Activated B cell treated with CpG ODN at 0.5 μM for 24 hours (primary cell): ENCODE results near the gene SPAG6. TPM values are rescaled to one million over a fixed set of nuclear protein-coding genes. Genes with fewer than 3 reads are reported as not detected.

ENCODE experiments used
- ATAC-seq: fragments of 200-7000 bp; cut with Tn5 transposase; one replicate; pipeline ENCODE4 v1.10.0; 2021; ENCODE audit warnings: low read depth, mild to moderate bottlenecking, moderate library complexity
- CTCF ChIA-PET: fragments of 350-600 bp; sonication (Branson Sonifier 250); formaldehyde crosslinking; loops from one replicate; lab custom pipeline; 2021; ENCODE audit warnings: antibody characterized with exemption; lab: Charles Lee
- POLR2A ChIA-PET: fragments of 350-600 bp; sonication (Branson Sonifier 250); formaldehyde crosslinking; loops from one replicate; lab custom pipeline; 2021; ENCODE audit warnings: antibody characterized with exemption; lab: Charles Lee
- DNase-seq: peaks from one replicate; pipeline ENCODE4 v3.0.0; 2022
- H3K27ac Mint-ChIP-seq: one replicate; pipeline ENCODE4 v1.8.0; 2020; ENCODE audit warnings: mixed read lengths
- H3K27me3 Mint-ChIP-seq: one replicate; pipeline ENCODE4 v1.8.0; 2021; ENCODE audit warnings: mixed read lengths
- H3K36me3 Mint-ChIP-seq: one replicate; pipeline ENCODE4 v1.8.0; 2021; ENCODE audit warnings: low read depth, mixed read lengths
- H3K4me1 Mint-ChIP-seq: one replicate; pipeline ENCODE4 v1.8.0; 2021; ENCODE audit warnings: mixed read lengths
- H3K4me3 Mint-ChIP-seq: one replicate; pipeline ENCODE4 v1.8.0; 2020; ENCODE audit warnings: mild to moderate bottlenecking, mixed read lengths
- H3K9me3 Mint-ChIP-seq: one replicate; pipeline ENCODE4 v1.8.0; 2020; ENCODE audit warnings: mixed read lengths
- CTCF ChIP-seq: fragments of 200-600 bp; IDR thresholded peaks from one replicate; pipeline ENCODE4 v1.8.0; 2022; ENCODE audit warnings: antibody characterized with exemption, mild to moderate bottlenecking
- intact Hi-C: fragments of 100-400 bp; cut with micrococcal nuclease; formaldehyde crosslinking; loops from one replicate; pipeline ENCODE4 v1.15.1; 2024
- total RNA-seq: library from RNA; stranded (reverse); gene quantifications from 2 replicates; pipeline ENCODE4 v1.2.3, GENCODE V29; 2022

SPAG6 gene
- total RNA-seq, 1 donor from 2014 or later: 0.62 TPM

DNA sequence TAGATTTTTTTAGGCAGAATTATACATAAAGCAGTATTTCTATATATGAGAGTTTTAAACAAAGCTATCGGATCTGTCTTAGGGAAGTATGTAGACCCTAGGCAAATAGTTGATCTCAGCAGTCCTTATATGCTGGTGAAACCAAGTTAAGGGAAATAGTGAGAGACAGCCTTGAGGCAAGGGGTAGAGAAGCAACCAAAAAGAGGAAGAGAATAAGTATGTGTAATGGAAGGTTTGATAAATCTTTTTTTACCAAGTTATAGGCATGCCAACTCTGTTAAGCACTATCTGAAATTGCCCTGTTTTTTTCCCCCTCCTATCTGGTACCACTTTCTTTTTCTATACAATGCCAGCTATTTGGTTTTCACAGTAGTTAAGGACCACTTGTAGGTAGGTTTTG lies 19.9 kb downstream of the SPAG6 start:
- POLR2A ChIA-PET: interaction anchor here (0.5 to 0.9 kb wide), 2 partner anchors 24 to 386 kb away, joined by 4 to 10 read pairs; no protein-coding TSS in a partner anchor
- no peaks in the 10 kb centered on the region for H3K36me3 Mint-ChIP-seq
- no peaks in the 10 kb centered on the region for H3K9me3 Mint-ChIP-seq
- DNase-seq (no peak), ATAC-seq (peak; percentile 83)
- TF ChIP-seq CTCF: no peak
- intact Hi-C loops: loop anchor here (1.0 to 2.0 kb wide), 2 partner anchors 20 to 72 kb away; partner anchors contain the start of gene SPAG6
- no peak overlapping the region for H3K4me3 Mint-ChIP-seq
- peaks cover 29% of the 10 kb centered on the region for H3K4me1 Mint-ChIP-seq
- H3K27me3 Mint-ChIP-seq: no peaks in the 10 kb centered on the region
- peak overlapping the region; percentile 57 for H3K27ac Mint-ChIP-seq
- CTCF ChIA-PET: no interaction called here

DNA sequence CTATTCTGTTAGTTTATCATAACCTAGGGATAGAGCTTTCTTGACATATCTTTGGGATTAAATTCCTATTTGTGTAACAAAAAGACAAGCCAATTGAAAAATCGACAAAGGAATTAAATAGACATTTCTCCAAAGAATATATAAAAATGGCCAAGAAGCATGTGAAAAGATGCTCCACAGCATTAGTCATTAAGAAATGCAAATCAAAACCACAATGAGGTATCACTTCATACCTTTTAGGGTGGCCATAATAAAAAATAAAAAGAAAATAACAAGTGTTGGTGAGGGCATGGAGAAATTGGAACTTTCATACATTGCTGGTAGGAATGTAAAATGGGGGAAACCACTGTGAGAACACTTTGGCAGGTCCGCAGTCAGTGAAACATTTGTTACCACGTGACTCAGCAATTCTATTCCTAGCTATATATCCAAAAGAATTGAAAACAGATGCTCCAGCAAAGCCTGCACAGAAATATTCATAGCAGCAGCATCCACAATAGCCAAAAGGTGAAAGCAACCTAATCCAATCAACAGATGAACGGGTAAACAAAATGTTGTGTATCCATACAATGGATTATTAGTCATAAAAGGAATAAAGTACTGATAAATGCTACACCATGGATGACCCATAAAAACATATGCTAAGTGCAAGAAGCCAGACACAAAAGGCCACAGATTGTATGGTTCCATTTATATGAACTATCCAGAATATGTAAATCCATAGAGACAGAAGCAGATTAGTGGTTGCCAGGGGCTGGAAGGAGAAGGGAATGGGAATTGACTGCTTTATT lies 20.5 kb downstream of the SPAG6 start:
- no peak for DNase-seq
- H3K4me3 Mint-ChIP-seq: no peak overlapping the region
- peaks cover 33% of the 10 kb centered on the region for H3K4me1 Mint-ChIP-seq
- H3K9me3 Mint-ChIP-seq: no peaks in the 10 kb centered on the region
- intact Hi-C loops: loop anchor here (1.0 to 2.0 kb wide), 2 partner anchors 21 to 71 kb away; partner anchors contain the start of gene SPAG6
- H3K27me3 Mint-ChIP-seq: no peaks in the 10 kb centered on the region
- H3K36me3 Mint-ChIP-seq: no peaks in the 10 kb centered on the region
- ChIA-PET CTCF (no interaction called here), POLR2A (interaction anchor here (0.9 kb wide), 1 partner anchor 24 kb away, joined by 10 read pairs; no protein-coding TSS in a partner anchor)
- H3K27ac Mint-ChIP-seq: peak overlapping the region; percentile 57
- no peak for TF ChIP-seq CTCF
- ATAC-seq: peak; percentile 28

- DNase-seq (no peak), ATAC-seq (no peak)
- Mint-ChIP-seq H3K4me1 (peaks cover 34% of the 10 kb centered on the region), H3K27ac (no peak overlapping the region), H3K4me3 (no peak overlapping the region), H3K9me3 (no peaks in the 10 kb centered on the region), H3K36me3 (no peaks in the 10 kb centered on the region), H3K27me3 (no peaks in the 10 kb centered on the region)
- intact Hi-C loops: no loop called here
- POLR2A ChIA-PET: no interaction called here
- no peak for TF ChIP-seq CTCF
- CTCF ChIA-PET: no interaction called here
Observed at GRCh38 chr10:22366435-22366703, 21.1 kb downstream of the SPAG6 start.

DNA sequence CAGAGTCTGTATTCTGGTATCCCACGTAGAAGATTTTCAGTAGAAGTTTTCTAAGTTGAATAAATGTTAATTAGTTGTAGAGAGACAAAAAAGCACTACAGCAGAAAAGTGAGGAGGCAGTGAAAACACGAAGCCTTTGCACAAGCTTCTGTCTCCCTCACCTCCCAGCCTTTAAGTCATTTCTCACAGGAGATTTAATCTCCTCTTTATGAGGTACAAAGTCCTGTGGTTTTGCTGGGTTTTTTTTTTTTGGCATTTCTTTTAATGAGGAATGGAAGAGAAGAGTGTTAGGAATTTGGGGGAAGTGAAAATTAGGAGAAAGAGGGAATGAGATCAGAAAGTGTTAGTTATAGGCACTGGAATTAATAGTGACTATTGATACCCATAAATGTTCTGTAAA lies 21.5 kb downstream of the SPAG6 start:
- no peak overlapping the region for H3K4me3 Mint-ChIP-seq
- no peak overlapping the region for H3K27ac Mint-ChIP-seq
- POLR2A ChIA-PET: no interaction called here
- no peaks in the 10 kb centered on the region for H3K36me3 Mint-ChIP-seq
- CTCF ChIA-PET: no interaction called here
- intact Hi-C loops: no loop called here
- H3K4me1 Mint-ChIP-seq: peaks cover 34% of the 10 kb centered on the region
- no peaks in the 10 kb centered on the region for H3K27me3 Mint-ChIP-seq
- no peaks in the 10 kb centered on the region for H3K9me3 Mint-ChIP-seq
- DNase-seq (no peak), ATAC-seq (no peak)
- no peak for TF ChIP-seq CTCF

GRCh38 chr10:22367471-22367870 lies 22.2 kb downstream of the SPAG6 start:
- no peak overlapping the region for H3K27ac Mint-ChIP-seq

More at GRCh38 chr10:22367471-22367870, 22.2 kb downstream of the SPAG6 start:
- CTCF ChIA-PET: no interaction called here
- Mint-ChIP-seq H3K27me3 (no peaks in the 10 kb centered on the region), H3K9me3 (no peaks in the 10 kb centered on the region), H3K4me3 (no peak overlapping the region), H3K4me1 (peaks cover 34% of the 10 kb centered on the region), H3K36me3 (no peaks in the 10 kb centered on the region)
- DNase-seq (no peak), ATAC-seq (no peak)
- POLR2A ChIA-PET: interaction anchor here (0.8 kb wide), 1 partner anchor 69 kb away, joined by 3 read pairs; no protein-coding TSS in a partner anchor
- TF ChIP-seq CTCF: no peak
- intact Hi-C loops: no loop called here
